NCI-H1930 (cell line): ENCODE data around the gene TSSK6.
A peak's percentile ranks its signal among the peaks of the same experiment; 100 is the strongest.

ENCODE experiments used
- DNase-seq, 2 experiments: peaks; one replicate each; lab custom pipeline; 2025; lab: John Stamatoyannopoulos, UW

The TSSK6 gene

GRCh38 chr19:19504754-19505668 lies 10.3 kb downstream of the TSSK6 start:
- no peak for DNase-seq

DNA sequence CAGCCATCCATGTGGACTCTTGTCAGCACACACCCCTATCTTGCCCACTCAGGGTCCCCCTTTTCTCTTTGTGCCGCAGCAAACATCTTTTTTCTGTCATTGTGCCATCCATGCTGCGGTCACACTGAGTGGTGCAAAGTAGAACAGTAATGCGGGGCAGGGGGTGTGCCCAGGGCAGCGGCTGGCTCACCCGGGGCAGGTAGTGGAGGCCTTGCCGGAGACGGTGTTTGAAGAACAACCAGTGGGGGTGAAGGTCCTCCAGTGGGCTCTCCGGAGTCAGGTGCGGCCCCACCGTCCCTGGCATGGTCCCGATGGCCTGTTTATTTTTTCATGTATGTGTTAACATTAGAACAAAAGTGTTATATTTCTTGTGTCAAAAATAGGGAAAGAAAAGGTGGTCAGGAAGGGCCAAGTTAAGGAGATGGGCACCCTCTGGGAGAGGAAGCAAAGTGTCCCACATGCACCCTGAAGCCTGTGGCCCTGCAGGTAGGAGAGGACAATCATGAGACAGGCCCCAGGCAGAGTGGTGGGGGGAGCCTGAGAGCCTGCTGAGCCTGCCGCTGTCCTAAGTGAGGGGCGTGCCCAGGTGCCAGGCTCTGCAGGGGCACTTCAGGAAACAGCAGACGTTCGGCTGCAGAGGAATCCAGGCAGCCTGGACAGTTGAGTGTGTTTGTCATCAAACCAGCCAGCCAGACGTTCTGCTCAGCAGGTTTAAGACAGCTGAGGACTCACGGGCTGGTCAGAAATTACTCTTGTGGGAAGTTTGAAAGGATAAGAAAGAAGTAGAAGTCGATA lies 12.3 kb downstream of the TSSK6 start:
- no peak for DNase-seq

DNA sequence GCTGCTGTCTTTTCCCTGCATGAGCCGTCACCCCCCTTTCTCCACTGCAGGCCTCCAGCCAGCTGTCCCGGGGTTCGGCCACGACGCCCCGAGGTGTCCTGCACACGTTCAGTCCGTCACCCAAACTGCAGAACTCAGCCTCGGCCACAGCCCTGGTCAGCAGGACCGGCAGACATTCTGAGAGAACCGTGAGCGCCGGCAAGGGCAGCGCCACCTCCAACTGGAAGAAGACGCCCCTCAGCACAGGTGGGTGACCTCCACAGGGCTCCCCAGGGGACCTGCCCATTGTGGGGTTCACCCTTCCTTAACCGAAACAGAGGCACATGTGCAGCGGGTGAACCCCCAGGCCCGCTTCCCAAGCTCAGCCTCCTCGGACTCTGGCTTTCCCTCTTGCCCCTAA lies 13.1 kb downstream of the TSSK6 start:
- DNase-seq = no peak

DNA sequence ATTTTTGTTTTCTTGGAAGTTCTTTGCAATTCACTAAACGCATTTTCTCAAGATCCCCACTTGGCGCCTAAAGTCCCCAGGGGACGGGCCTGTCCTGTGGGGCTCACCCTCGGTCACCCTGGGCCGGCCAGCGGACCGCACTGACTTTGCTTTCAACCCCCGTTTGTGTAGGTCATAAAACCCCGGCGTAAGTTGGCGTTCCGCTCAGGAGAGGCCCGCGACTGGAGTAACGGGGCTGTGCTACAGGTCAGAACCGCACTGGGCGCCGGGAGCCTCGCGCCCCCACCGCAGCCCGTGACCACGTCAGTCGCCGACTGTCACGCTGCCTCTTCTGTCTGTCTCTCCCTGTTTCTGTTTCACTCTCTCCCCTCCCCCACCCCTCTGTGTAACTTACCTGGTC lies 13.6 kb downstream of the TSSK6 start:
- no peak for DNase-seq

DNA sequence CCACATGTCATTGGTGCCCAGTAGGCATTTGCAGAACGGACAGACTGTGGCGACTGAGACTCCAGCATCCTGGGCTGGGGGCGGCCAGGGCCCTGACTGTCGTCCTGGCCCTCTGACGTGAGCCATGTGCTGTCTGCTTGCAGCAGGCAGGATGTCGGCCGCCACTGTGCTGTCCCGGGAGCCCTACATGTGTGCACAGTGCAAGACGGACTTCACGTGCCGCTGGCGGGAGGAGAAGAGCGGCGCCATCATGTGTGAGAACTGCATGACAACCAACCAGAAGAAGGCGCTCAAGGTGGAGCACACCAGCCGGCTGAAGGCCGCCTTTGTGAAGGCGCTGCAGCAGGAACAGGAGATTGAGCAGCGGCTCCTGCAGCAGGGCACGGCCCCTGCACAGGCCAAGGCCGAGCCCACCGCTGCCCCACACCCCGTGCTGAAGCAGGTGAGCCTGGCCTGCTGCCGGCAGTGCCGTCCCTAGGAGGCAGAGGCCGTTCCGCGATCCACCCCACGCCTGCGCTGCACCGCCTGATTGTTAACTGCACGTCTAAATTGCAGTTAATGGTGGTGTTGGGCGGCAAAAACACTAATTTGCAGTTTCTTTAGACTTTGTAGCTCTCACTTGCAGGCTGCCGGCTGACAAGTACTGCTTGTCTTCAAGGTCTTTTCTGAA lies 14.2 kb downstream of the TSSK6 start:
- DNase-seq = no peak

DNA sequence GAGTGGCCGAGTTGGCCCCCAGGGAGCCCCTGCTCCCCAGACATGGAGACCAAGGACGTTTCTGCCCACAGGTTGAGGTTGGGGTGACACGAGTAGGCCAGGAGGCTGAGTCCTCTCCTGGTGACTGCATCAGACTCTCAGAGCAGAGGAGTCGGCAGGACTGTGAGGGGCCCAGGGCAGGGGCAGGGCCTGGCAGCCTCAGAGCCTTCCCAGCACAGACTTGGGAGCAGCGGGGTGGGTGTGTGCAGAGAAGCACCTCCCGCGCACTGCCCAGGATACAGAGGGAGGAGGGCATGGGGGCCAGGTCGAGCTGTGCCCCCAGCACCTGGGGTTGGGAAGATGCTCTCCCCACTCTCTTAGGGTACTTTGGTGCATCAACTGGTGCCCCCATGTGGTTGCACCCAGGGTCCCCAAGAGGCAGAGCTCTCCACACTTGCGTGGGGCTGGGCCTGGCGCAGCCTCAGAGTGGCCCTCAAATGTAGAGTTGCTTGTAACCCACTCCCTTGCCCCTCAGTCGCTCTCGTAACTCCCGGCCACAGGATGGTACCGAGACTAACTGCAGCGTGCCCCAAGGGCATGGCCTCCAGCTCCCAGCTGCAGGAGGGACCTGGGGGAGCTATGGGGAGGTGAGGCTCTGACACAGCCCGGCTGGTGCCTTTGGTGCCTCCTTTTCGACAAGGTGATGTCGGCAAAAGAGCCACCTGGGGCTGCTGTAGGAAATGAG lies 15.9 kb downstream of the TSSK6 start:
- no peak for DNase-seq

- no peak for DNase-seq
These were observed 16.9 kb downstream of the TSSK6 start for GRCh38 chr19:19498255-19498991.

DNA sequence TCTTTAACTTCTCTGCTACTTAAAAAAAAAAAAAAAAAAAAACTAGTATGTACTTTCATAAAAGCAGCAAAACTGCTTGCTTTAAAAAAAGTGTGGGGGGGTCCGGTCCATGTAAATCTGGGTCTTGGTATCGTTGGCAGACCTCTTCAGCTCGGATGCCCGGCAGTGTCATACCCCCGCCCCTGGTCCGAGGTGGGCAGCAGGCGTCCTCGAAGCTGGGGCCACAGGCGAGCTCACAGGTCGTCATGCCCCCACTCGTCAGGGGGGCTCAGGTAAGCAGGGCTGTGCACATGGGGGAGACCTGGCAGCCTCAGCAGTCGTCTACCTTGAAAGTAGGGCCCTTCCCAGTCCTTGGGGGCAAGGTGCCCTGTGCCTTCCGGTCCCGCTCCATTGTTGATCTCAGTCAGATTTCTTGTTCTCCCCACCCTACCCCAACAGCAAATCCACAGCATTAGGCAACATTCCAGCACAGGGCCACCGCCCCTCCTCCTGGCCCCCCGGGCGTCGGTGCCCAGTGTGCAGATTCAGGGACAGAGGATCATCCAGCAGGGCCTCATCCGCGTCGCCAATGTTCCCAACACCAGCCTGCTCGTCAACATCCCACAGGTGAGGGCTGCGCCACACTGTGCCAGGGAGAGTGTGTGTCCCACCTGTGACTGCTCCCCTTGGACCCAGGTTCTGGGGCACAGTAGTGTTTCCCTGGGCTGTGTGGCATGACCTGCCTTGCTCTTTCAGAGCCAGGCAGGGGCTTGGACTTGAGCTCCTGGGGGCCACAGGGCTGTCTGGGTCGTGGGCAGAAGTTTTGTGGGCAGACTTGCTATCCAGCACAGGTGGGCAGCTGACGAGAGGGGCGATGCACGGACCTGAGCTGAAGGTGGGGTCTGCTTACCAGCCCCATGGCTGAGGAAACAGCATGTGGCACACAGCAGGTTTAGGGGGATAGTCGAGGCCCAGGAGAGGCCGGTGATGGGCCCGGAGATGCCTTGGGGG lies 19.4 kb downstream of the TSSK6 start:
- DNase-seq = no peak

GRCh38 chr19:19493841-19494546 lies 21.4 kb downstream of the TSSK6 start:
- no peak for DNase-seq

- no peak for DNase-seq
These were observed 23.2 kb downstream of the TSSK6 start for GRCh38 chr19:19492026-19492610.

DNA sequence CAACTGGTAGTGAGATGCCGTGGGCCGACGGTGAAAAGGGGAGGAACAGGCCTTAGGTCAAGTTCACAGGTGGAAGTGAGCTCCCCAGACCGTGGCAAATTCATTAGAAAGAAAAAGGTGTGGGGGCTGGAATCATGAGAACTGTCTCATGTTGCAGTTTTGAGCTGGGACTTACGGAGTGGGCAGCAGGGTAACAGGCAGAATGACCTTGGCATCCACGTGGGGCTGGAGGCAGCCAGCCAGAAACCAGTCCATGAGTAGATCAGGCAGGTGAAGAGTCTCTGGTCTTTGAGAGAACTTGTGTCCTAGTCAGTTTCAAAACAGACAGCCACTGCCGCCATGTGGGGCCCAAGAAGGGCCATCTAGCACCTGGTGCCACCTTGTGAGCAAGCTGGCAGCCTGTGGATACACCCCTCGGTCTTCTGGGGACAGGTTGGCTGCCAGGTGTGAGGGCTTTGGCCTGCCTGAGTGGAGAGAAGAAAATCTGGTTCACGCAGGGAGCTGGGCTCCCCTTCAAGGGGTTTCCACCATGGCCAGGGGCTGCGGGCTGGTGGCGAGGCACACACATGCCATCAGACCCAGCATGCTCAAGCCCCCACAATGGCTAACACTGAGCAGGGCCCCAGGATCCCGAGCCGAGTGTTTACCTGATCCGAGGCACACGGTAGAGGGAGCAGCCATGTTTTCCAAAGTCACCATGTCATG lies 23.9 kb downstream of the TSSK6 start:
- DNase-seq = no peak

DNA sequence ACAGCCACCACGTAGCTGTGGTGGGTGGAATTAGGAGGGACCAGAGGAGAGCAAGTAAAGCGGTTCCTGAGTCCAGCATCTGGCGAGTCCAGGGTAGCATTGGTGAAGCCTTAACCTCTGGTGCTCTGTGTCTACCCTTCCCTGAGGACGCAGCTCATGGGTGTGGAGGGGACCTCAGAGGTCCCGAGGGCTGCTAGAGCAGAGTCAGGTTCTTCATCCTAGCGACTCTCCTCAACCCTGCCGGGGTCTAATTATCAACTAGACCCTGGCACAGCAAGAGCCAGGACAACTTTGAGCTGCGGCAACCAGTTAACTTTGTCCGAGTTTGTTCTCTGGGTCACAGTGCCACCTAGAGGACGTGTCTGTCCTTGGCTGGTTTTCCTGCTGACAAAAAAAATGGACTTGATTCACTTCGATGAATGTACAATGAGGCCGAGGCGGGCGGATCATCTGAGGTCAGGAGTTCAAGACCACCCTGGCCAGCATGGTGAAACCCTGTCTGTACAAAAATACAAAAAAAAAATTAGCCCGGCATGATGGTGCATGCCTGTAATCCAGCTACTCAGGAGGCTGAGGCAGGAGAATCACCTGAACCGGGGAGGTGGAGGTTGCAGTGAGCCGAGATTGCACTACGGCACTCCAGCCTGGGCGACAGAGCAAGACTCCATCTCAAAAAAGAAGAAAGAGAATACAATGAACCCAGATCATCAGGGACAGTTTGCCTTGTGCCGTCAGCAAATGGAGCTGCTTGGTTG lies 25.0 kb downstream of the TSSK6 start:
- DNase-seq = peak; percentile 13 to 37

DNA sequence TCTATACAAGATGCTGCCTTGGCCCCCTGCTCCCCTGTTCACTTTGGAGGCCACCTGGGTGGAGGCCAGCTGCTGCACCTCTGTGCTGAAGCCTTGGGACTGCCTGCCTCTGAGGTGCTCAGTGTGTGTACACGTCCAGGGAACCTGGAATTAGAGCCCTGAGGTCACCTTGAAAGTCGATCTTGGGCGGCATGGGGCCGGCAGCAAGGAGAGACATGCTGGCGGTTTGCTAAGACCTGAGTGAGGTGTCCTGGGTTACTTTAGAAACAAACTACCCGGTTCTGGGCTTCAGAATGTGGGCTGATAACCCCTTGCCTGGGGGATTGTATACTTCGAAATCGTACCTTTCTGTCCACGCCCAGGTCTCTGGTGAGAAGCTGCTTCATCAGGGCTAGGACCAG lies 25.5 kb downstream of the TSSK6 start:
- DNase-seq = no peak

DNA sequence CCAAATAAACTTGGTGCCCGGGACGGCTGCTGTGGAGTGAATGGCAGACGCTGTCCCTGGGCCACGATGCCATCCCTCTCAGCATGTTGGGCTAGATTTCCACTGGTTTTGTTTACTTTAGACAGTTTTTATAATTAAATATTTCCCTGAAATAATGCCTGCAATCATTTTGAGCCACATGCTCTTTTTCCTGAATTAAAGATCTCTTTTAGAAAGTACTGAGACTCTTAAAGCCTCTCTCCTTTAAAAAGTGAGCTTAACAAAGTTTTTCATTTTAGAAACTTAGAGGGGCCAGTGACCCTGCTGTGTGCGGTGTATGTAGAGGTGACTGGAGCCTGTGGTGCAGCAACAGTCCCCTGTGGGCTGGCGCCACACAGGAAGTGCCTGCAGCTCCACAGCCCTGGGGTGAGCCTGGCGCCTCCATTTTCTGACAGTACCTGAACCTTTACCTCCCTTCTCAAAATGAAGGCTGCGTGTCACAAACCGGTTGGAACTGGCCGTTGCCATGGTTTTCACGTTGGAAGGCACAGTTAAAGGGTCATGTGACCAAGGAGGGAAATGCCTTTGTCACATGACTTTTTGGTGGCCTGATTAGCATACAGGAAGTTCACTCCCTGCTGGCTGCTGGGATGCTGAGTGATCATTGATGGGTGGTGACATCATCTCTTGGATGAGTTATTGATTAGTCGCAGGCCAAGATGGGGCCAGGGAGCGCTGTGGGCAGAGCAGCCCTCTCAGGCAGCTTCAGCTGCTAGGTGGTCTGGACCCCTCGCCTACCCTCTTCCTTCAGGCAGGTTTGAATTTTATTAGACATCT lies 26.3 kb downstream of the TSSK6 start:
- no peak for DNase-seq

DNA sequence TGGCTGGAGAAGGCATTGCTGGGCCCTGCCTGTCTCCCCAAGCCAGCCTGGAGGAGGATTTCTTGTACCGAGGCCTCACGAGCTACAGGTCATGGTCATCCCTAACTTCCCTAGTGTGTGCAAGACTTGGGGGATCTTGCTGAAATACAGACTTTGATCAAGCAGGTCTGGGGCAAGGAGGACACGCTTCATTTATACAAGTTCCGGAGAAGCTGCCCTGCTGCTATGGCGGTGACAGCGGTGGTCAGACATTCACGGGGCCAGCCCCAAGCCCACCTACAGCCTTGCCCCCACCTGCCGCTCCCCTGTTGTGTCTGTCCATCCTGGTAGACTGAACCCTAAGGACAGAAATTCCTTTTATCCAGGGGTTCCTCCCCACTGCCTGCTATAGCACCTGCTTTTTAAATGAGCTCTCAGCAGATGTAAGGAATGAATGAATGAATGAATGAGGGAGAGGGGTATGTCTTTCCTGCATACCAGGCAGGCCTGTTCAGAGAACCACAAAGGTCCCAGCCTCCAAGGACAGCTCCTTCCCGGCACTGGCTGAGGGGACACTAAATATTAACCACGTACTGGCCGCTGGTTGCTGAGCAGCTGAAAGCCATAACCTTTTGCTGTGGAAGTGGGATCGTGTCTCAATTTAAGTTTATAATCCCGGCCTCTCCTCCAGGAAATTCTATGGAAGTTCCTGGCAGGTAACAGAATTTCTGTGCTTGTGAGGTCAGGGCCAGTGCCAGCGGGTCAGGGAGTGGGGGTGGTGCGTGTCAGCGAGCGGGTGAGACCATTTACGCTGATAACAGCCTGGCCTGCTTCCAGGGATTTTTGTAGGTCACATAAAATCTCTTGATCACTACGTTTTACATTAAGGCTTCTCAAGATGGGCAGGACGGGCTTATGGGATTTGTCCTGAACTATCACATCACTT lies 27.1 kb downstream of the TSSK6 start:
- DNase-seq = no peak
